Peyer's patch (tissue), 4 donors: ENCODE data around the gene MYOZ1. TPM values are rescaled to one million over a fixed set of nuclear protein-coding genes. Genes with fewer than 3 reads are reported as not detected.
A peak's percentile ranks its signal among the peaks of the same experiment; 100 is the strongest.
"Not testable (repeated sequence)": the region's sequence is repeated elsewhere in the genome, so short reads cannot be mapped to it uniquely, and the experiment has no call there.

Experiments
- DNase-seq, 3 donors: peaks; one replicate each; pipeline ENCODE4 v3.0.0-alpha.2; 2017 to 2019
- H3K27ac ChIP-seq, 4 donors: fragments of 200-600 bp; sonication (generic); one replicate each; pipeline ENCODE4 v1.5.1; 2016 to 2019
- H3K27me3 ChIP-seq, 2 donors: fragments of 200-600 bp; sonication (generic); one replicate each; pipeline ENCODE4 v1.5.1; 2019
- H3K36me3 ChIP-seq, 3 donors: fragments of 200-600 bp; sonication (generic); one replicate each; pipeline ENCODE4 v1.5.1; 2016 to 2019
- H3K4me1 ChIP-seq, 4 donors: fragments of 200-600 bp; sonication (generic); one replicate each; pipeline ENCODE4 v1.5.1; 2016 to 2019
- H3K4me3 ChIP-seq, 4 donors: fragments of 200-600 bp; sonication (generic); 1 replicate in 3 of 4; 2 replicates in 1 of 4; pipeline ENCODE4 v1.5.1; 2016 to 2019; ENCODE audit warnings: mild to moderate bottlenecking in 1 of 4
- H3K9me3 ChIP-seq, 4 donors: fragments of 200-600 bp; sonication (generic); one replicate each; pipeline ENCODE4 v1.5.1; 2016 to 2019; ENCODE audit warnings: mild to moderate bottlenecking in 1 of 4
- POLR2A ChIP-seq, 2 donors: fragments of 450-650 bp; IDR thresholded peaks; one replicate each; pipeline ENCODE4 v1.5.1; 2017; ENCODE audit warnings: antibody characterized with exemption in 2 of 2, mild to moderate bottlenecking in 2 of 2, moderate library complexity in 2 of 2
- total RNA-seq, 4 donors: library from RNA; depleted of rRNA; stranded (reverse); fragments of >200 nt; gene quantifications; one replicate each; pipeline ENCODE4 v1.1.0, GENCODE V29; 2016
- TF ChIP-seq, protein P1 (sequence below), 6 experiments: fragments of 450-650 bp in 4 of 6; fragments of 200-600 bp in 2 of 6; sonication (generic) in 1 of 6; IDR thresholded peaks; one replicate each; pipeline ENCODE4 v1.5.1; 2017 to 2019; ENCODE audit warnings: antibody characterized with exemption in 6 of 6, mild to moderate bottlenecking in 3 of 6, moderate library complexity in 1 of 6

MYOZ1 gene, protein sequence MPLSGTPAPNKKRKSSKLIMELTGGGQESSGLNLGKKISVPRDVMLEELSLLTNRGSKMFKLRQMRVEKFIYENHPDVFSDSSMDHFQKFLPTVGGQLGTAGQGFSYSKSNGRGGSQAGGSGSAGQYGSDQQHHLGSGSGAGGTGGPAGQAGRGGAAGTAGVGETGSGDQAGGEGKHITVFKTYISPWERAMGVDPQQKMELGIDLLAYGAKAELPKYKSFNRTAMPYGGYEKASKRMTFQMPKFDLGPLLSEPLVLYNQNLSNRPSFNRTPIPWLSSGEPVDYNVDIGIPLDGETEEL
- total RNA-seq = not detected

DNA sequence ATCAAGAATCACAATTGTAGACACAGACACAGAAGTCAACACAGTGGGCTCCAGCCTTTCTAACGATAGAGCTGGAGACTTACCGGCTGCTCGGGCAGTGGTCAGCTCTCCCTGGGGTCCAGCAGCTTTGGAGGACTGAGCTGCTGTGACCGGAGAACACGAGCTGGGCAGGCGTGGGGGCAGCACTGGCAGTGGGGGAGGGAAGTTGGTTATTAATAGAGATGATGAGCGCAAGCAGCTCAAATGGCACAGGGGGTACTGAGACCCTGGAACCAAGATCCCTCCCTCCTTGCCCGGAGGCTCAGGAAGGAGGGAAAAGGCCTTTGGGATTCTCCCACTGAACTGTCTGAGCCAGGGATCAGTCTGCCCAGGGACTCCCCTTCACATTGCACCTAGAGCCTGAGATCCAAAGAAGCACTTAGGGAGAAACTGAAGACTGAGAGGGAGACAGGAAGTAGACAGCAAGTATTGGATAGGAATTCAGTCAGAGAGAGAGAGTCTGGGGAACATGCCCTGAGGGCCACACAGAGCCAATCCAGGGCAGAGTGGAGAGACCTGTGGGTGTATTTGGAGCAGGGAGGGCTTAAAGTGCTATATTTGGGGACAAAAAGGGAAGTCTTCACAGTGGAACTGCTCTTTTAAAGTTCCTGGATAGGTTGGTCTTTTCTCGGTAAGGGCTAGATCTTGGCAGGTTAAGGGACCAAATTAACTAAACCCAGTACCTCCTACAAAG lies at the start of gene MYOZ1:
Gene MYOZ1, minus strand, starts transcription at position 147 of the 733 bp plus-strand sequence. CDS start 1,457 bp downstream, outside the sequence.
- no peak within 1 kb of the TSS for H3K4me3 ChIP-seq
- DNase-seq = no peak
- no peaks in the 10 kb centered on the region for H3K9me3 ChIP-seq
- no peak within 1 kb of the TSS for H3K27ac ChIP-seq
- no peaks in the 10 kb centered on the region for H3K36me3 ChIP-seq
- no peaks in the 10 kb centered on the region for H3K27me3 ChIP-seq
- TF ChIP-seq POLR2A (IDR thresholded peaks at IDR 0.05) = no peak
- TF ChIP-seq, protein P1, sequence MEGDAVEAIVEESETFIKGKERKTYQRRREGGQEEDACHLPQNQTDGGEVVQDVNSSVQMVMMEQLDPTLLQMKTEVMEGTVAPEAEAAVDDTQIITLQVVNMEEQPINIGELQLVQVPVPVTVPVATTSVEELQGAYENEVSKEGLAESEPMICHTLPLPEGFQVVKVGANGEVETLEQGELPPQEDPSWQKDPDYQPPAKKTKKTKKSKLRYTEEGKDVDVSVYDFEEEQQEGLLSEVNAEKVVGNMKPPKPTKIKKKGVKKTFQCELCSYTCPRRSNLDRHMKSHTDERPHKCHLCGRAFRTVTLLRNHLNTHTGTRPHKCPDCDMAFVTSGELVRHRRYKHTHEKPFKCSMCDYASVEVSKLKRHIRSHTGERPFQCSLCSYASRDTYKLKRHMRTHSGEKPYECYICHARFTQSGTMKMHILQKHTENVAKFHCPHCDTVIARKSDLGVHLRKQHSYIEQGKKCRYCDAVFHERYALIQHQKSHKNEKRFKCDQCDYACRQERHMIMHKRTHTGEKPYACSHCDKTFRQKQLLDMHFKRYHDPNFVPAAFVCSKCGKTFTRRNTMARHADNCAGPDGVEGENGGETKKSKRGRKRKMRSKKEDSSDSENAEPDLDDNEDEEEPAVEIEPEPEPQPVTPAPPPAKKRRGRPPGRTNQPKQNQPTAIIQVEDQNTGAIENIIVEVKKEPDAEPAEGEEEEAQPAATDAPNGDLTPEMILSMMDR (IDR thresholded peaks at IDR 0.05) = no peak
- H3K4me1 ChIP-seq = no peaks in the 10 kb centered on the region

DNA sequence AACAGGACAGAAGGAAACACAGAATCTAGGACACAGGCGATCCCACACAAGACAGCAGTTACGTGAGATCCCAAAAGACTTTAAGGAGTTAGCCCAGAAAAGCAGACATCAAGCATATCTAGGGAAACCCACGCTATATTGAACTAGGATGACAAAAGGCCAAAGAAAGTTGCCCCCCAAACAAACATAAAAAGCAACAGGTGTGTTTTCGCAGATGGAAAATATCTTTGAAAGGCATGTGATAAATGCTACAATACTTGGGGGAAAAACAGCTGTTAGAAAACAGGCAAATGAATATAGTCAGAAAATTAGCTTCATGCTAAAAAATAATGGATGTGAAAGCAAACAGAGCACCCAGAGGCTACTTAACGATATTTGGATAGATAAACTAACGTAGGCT lies 49.5 kb upstream of the MYOZ1 start:
- not testable (repeated sequence) for H3K4me1 ChIP-seq, H3K4me3 ChIP-seq, H3K9me3 ChIP-seq, H3K36me3 ChIP-seq, DNase-seq, H3K27ac ChIP-seq, H3K27me3 ChIP-seq

DNA sequence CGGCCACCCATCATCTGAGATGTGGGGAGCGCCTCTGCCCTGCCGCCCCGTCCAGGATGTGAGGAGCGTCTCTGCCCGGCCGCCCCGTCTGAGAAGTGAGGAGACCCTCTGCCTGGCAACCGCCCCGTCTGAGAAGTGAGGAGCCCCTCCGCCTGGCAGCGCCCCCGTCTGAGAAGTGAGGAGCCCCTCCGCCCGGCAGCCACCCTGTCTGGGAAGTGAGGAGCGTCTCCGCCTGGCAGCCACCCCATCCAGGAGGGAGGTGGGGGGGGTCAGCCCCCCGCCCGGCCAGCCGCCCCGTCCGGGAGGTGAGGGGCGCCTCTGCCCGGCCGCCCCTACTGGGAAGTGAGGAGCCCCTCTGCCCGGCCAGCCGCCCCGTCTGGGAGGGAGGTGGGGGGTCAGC lies 48.3 kb upstream of the MYOZ1 start:
- not testable (repeated sequence) for H3K4me3 ChIP-seq, DNase-seq, H3K9me3 ChIP-seq, H3K4me1 ChIP-seq, H3K27ac ChIP-seq, H3K27me3 ChIP-seq, H3K36me3 ChIP-seq

- not testable (repeated sequence) for H3K4me1 ChIP-seq, H3K4me3 ChIP-seq, DNase-seq, H3K9me3 ChIP-seq, H3K36me3 ChIP-seq, H3K27ac ChIP-seq, H3K27me3 ChIP-seq
Measured at GRCh38 chr10:73687641-73688040, 46.4 kb upstream of the MYOZ1 start.

DNA sequence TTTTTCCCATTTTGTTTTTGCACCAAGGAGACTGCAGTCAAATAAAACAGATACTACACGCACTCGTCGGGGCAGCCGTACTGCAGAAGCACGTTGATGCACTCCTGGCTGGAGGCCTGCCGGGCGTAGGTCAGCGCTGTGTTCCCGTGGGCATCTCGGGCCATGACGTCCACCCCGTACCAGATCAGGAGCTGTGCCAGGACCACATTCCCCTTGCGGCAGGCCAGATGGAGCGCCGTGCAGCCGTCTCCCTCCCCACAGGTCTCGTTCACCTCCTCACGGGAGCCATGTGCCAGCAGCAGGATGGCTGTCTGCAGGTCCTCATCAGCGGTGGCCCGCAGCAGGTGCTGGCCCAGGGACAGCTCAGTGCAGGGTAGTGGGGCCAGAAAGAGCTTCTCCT lies 33.3 kb upstream of the MYOZ1 start:
- not testable (repeated sequence) for H3K9me3 ChIP-seq, H3K27ac ChIP-seq, H3K36me3 ChIP-seq, H3K4me3 ChIP-seq, DNase-seq, H3K27me3 ChIP-seq, H3K4me1 ChIP-seq

DNA sequence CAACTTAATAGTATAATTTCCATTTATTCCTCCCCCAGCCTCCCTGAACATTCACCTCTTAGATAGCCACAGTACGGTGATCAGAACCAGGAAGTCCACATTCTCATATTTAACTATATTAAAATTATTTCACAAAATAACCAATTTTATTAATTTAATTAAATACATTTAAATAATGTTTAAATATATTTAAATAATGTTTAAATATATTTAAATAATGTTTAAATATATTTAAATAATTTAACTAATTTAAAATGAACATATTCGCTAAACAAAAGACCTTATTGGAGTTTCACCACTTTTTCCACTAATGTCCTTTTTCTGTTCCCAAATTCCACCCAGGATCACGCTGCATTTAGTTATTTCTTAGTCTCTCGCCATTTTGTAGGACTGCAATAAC lies 27.1 kb upstream of the MYOZ1 start:
- not testable (repeated sequence) for H3K9me3 ChIP-seq, H3K4me3 ChIP-seq, H3K27ac ChIP-seq, H3K4me1 ChIP-seq, DNase-seq, H3K27me3 ChIP-seq, H3K36me3 ChIP-seq

GRCh38 chr10:73666153-73666809 lies 25.0 kb upstream of the MYOZ1 start:
- not testable (repeated sequence) for DNase-seq, H3K36me3 ChIP-seq, H3K9me3 ChIP-seq, H3K4me1 ChIP-seq, H3K27me3 ChIP-seq, H3K4me3 ChIP-seq, H3K27ac ChIP-seq

GRCh38 chr10:73665581-73665980 lies 24.3 kb upstream of the MYOZ1 start:
- not testable (repeated sequence) for H3K27me3 ChIP-seq, DNase-seq, H3K4me3 ChIP-seq, H3K36me3 ChIP-seq, H3K9me3 ChIP-seq, H3K4me1 ChIP-seq, H3K27ac ChIP-seq

GRCh38 chr10:73664156-73665040 lies 23.1 kb upstream of the MYOZ1 start:
- H3K4me3 ChIP-seq = not testable (repeated sequence)

GRCh38 chr10:73663621-73664020 lies 22.3 kb upstream of the MYOZ1 start:
- not testable (repeated sequence) for H3K27ac ChIP-seq, H3K4me3 ChIP-seq, H3K9me3 ChIP-seq, H3K4me1 ChIP-seq, H3K36me3 ChIP-seq, H3K27me3 ChIP-seq
- peak in 1 of 3 donors; percentile 15 for DNase-seq

More at GRCh38 chr10:73664156-73665040, 23.1 kb upstream of the MYOZ1 start:
- not testable (repeated sequence) for H3K9me3 ChIP-seq, H3K4me1 ChIP-seq, H3K36me3 ChIP-seq, H3K27ac ChIP-seq, H3K27me3 ChIP-seq
- DNase-seq = peak in 1 of 3 donors; percentile 31

GRCh38 chr10:73662705-73663104 lies 21.4 kb upstream of the MYOZ1 start:
- not testable (repeated sequence) for H3K9me3 ChIP-seq, H3K27me3 ChIP-seq, H3K4me1 ChIP-seq, H3K27ac ChIP-seq, H3K4me3 ChIP-seq, H3K36me3 ChIP-seq
- DNase-seq = peak in 1 of 3 donors; percentile 2
